Putamen (tissue), 1 donor: Measurements from ENCODE around the gene PA2G4.
"Not testable (repeated sequence)": the region's sequence is repeated elsewhere in the genome, so short reads cannot be mapped to it uniquely, and the experiment has no call there.

ENCODE experiments used
- DNase-seq: peaks from one replicate; pipeline ENCODE4 v3.0.0-alpha.2; 2016; ENCODE audit warnings: low spot score

The PA2G4 gene

GRCh38 chr12:56104109-56104814, at the start of gene PA2G4:
PA2G4 (plus strand) TSS chr12:56104559; CDS start chr12:56104738, 179 bp downstream.
- peak; percentile 98 for DNase-seq

- not testable (repeated sequence) for DNase-seq
Observed at GRCh38 chr12:56059964-56060363, 44.4 kb upstream of the PA2G4 start.

DNA sequence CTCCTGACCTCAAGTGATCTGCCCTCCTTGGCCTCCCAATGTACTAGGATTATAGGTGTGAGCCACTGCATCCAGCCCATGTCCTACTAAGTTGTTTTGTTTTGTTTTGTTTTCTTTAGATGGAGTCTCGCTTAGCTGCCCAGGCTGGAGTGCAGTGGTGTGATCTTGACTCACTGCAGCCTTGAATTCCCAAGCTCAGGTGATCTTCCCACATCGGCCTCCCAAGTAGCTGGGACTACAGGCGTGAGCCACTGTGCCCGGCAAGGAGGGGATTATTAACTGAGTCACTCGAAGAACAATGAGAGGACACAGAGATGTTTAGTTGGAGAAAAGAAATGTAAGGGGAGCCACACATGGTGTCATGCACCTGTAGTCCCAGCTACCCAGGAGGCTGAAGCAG, 42.4 kb upstream of the PA2G4 start:
- no peak for DNase-seq

DNA sequence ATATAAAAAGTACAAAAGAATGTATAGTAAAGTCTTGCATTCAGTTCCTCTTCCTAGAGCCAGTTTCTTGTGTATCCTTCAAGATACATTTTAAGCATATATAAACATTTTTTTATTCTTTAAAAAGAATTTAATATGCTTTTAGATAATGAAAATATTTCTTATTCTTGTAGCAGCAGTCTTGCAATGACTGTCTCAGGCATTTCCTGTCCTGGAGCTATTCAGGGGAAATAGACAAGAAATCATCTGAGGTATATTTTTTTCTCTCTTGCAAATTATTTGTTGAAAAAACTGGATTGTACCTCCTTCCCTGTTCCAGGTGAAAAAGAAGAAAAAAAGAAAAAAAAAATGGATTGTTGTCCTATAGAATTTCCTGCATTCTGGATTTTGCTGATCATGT, 41.4 kb upstream of the PA2G4 start:
- DNase-seq: no peak

DNA sequence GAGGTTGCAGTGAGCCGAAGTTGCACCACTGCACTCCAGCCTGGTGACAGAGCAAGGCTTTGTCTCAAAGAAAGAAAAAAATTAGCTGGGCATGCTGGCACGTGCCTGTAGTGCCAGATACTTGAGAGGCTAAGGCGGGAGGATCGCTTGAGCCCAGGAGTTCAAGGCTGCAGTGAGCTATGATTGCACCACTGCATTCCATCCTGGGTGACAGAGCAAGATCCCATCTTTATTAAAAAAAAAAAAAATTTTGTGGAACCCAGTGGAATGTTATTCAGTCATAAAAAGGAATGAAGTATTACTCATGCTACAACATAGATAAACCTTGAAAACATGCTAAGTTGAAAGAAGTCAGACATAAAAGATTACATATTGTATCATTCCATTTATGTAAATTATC, 32.7 kb upstream of the PA2G4 start:
- no peak for DNase-seq

- DNase-seq: no peak
Observed at GRCh38 chr12:56074396-56074795, 30.0 kb upstream of the PA2G4 start.

DNA sequence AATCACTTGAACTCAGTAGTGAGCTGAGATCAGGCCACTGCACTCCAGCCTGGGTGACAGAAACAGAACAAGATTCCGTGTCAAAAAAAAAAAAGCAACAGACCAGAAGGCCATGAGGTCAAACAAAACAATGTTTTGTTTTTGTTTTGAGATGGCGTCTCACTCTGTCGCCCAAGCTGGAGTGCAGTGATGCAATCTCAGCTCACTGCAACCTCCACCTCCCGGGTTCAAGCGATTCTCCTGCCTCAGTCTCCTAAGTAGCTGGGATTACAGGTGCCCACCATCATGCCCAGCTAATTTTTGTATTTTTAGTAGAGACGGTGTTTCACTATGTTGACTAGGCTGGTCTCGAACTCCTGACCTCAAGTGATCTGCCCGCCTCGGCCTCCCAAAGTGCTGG, 26.4 kb upstream of the PA2G4 start:
- DNase-seq: not testable (repeated sequence)

GRCh38 chr12:56078427-56078826, 25.9 kb upstream of the PA2G4 start:
- no peak for DNase-seq

- DNase-seq: peak; percentile 87
Observed at GRCh38 chr12:56078931-56079722, 25.2 kb upstream of the PA2G4 start.

DNA sequence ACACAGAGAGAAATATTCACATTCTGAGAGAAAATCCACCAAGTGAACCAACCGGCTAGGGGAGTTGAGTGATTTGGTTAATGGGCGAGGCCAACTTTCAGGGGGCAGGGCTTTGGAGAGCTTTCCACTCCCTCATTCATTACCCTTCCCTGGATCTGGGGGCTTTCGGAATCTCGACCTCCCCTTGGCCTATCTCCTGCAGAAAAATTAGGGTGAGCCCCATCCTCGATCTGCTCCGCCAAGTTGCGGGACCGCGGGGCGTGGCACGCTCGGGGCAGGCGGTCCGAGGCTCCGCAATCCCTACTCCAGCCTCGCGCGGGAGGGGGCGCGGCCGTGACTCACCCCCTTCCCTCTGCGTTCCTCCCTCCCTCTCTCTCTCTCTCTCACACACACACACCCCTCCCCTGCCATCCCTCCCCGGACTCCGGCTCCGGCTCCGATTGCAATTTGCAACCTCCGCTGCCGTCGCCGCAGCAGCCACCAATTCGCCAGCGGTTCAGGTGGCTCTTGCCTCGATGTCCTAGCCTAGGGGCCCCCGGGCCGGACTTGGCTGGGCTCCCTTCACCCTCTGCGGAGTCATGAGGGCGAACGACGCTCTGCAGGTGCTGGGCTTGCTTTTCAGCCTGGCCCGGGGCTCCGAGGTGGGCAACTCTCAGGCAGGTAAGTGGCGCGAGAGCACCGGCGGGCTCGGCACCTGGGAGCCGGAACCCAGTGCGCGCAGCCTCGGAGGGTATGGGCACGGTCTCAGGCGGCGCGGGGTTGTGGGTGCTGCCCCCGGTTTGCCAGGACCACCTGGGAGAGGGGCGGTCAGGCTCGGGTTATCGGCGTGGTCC, 24.4 kb upstream of the PA2G4 start, which contains the start of gene ERBB3:
ERBB3 (plus strand) TSS at position 443 of the 833 bp plus-strand sequence; CDS start at position 579, 136 bp downstream.
- DNase-seq: peak; percentile 86

- DNase-seq: no peak
Observed at GRCh38 chr12:56080556-56081138, 23.7 kb upstream of the PA2G4 start.

GRCh38 chr12:56081393-56082347, 22.7 kb upstream of the PA2G4 start:
- DNase-seq: peak; percentile 89

GRCh38 chr12:56082382-56082781, 22.0 kb upstream of the PA2G4 start:
- no peak for DNase-seq

- DNase-seq: peak; percentile 97
Observed at GRCh38 chr12:56082967-56083366, 21.4 kb upstream of the PA2G4 start.

GRCh38 chr12:56084958-56085543, 19.3 kb upstream of the PA2G4 start:
- no peak for DNase-seq

- DNase-seq: no peak
Observed at GRCh38 chr12:56086096-56086495, 18.3 kb upstream of the PA2G4 start.

GRCh38 chr12:56086608-56087007, 17.8 kb upstream of the PA2G4 start:
- no peak for DNase-seq

DNA sequence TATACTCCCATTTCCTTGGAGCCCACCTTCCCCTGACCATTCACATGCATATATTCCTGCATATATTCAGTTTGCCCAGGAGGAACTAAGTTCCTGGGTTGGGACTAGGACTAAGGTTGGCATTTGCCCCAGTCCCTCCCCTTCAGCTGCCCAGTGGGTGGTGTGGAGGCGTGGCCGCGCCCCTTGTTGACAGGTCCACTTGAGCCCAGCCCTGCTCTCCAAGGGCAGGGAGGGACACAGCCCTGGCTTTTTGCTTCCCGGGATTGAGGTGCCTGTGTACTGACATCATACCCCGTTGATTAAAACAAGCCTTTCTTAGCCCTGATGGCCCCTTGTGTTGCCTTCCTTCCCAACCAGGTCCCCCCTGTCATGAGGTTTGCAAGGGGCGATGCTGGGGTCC, 17.1 kb upstream of the PA2G4 start:
- DNase-seq: no peak

- DNase-seq: no peak
Observed at GRCh38 chr12:56097738-56098137, 6.6 kb upstream of the PA2G4 start.

DNA sequence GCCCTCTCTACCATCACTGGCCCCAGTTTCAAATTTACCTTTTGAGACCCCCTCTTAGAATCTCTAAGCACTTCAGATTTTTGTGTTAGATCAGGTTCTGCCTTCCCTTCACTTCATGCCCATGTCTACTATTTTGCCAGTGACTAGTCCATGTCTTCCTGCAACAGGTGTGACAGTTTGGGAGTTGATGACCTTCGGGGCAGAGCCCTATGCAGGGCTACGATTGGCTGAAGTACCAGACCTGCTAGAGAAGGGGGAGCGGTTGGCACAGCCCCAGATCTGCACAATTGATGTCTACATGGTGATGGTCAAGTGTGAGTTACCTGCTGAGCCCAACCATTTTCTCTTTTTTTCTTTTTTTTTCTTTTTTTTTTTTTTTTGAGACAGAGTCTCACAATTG, 5.8 kb upstream of the PA2G4 start:
- no peak for DNase-seq
